GM19351 (cell line): Measurements from ENCODE around the gene CFAP43.
"Not testable (repeated sequence)": the region's sequence is repeated elsewhere in the genome, so short reads cannot be mapped to it uniquely, and the experiment has no call there.

ENCODE experiments used
- ATAC-seq: cut with Tn5 transposase; IDR thresholded peaks from one replicate; pipeline ENCODE4 v1.9.1; 2021; ENCODE audit warnings: mild to moderate bottlenecking, moderate library complexity; ENCODE audit not compliant: unreplicated experiment

The CFAP43 gene

GRCh38 chr10:104233817-104234216 is 1.7 kb upstream of the CFAP43 start:
- no peak for ATAC-seq

- peak; percentile 0 for ATAC-seq
These were observed 494 bp upstream of the CFAP43 start for GRCh38 chr10:104232613-104233102.

GRCh38 chr10:104230490-104230889 is 1.7 kb downstream of the CFAP43 start:
- ATAC-seq: no peak

- no peak for ATAC-seq
These were observed 8.9 kb downstream of the CFAP43 start for GRCh38 chr10:104223304-104223703.

- ATAC-seq: no peak
These were observed 11.6 kb downstream of the CFAP43 start for GRCh38 chr10:104220522-104220921.

GRCh38 chr10:104218751-104219150 is 13.4 kb downstream of the CFAP43 start:
- ATAC-seq: no peak

- ATAC-seq: no peak
These were observed 15.5 kb downstream of the CFAP43 start for GRCh38 chr10:104216631-104217030.

GRCh38 chr10:104209575-104210198 is 22.5 kb downstream of the CFAP43 start:
- ATAC-seq: no peak

GRCh38 chr10:104208730-104209129 is 23.4 kb downstream of the CFAP43 start:
- ATAC-seq: no peak

- ATAC-seq: no peak
These were observed 29.9 kb downstream of the CFAP43 start for GRCh38 chr10:104202231-104202630.

GRCh38 chr10:104201636-104202035 is 30.5 kb downstream of the CFAP43 start:
- ATAC-seq: no peak

GRCh38 chr10:104199567-104199966 is 32.6 kb downstream of the CFAP43 start:
- no peak for ATAC-seq

- no peak for ATAC-seq
These were observed 34.8 kb downstream of the CFAP43 start for GRCh38 chr10:104197364-104197763.

- ATAC-seq: no peak
These were observed 36.5 kb downstream of the CFAP43 start for GRCh38 chr10:104195706-104196105.

GRCh38 chr10:104193787-104194186 is 38.4 kb downstream of the CFAP43 start:
- ATAC-seq: no peak

- ATAC-seq: no peak
These were observed 41.5 kb downstream of the CFAP43 start for GRCh38 chr10:104190695-104191094.

GRCh38 chr10:104183682-104184081 is 48.5 kb downstream of the CFAP43 start:
- no peak for ATAC-seq

GRCh38 chr10:104174136-104174535 is 58.0 kb downstream of the CFAP43 start:
- not testable (repeated sequence) for ATAC-seq

- ATAC-seq: no peak
These were observed 61.4 kb downstream of the CFAP43 start for GRCh38 chr10:104170610-104171254.

- no peak for ATAC-seq
These were observed 76.6 kb downstream of the CFAP43 start for GRCh38 chr10:104155591-104155990.

GRCh38 chr10:104151737-104152136 is 80.4 kb downstream of the CFAP43 start:
- no peak for ATAC-seq

- no peak for ATAC-seq
These were observed 82.0 kb downstream of the CFAP43 start for GRCh38 chr10:104150139-104150538.

GRCh38 chr10:104146882-104147281 is 85.3 kb downstream of the CFAP43 start:
- no peak for ATAC-seq
